H9 (cell line): ENCODE measurements around the gene NSD1. TPM values are rescaled to one million over a fixed set of nuclear protein-coding genes. Genes with fewer than 3 reads are reported as not detected.
A peak's percentile ranks its signal among the peaks of the same experiment; 100 is the strongest.

Experiments used
- DNase-seq: peaks from one replicate; pipeline ENCODE4 v3.0.0-alpha.2; 2017
- H2AFZ ChIP-seq: one replicate; pipeline ENCODE4 v1.6.1; 2013; ENCODE audit warnings: mild to moderate bottlenecking, low read length, control low read depth, moderate library complexity
- H2AK5ac ChIP-seq: 2 replicates; pipeline ENCODE4 v1.6.1; 2013; ENCODE audit warnings: low read length, control low read depth, mixed read lengths; ENCODE audit not compliant: insufficient read length
- H2BK120ac ChIP-seq: one replicate; pipeline ENCODE4 v1.6.1; 2013; ENCODE audit warnings: low read depth, mild to moderate bottlenecking, low read length, control low read depth, inconsistent platforms; ENCODE audit not compliant: poor library complexity, severe bottlenecking
- H2BK12ac ChIP-seq: 2 replicates; pipeline ENCODE4 v1.6.1; 2013; ENCODE audit warnings: low read length, control low read depth, mixed read lengths, low read depth; ENCODE audit not compliant: insufficient read length
- H2BK15ac ChIP-seq: 2 replicates; pipeline ENCODE4 v1.6.1; 2013; ENCODE audit warnings: low read depth, low read length, control low read depth
- H2BK20ac ChIP-seq: one replicate; pipeline ENCODE4 v1.6.1; 2013; ENCODE audit warnings: low read depth, mild to moderate bottlenecking, low read length, control low read depth, inconsistent platforms; ENCODE audit not compliant: poor library complexity, severe bottlenecking
- H2BK5ac ChIP-seq: 2 replicates; pipeline ENCODE4 v1.6.1; 2013; ENCODE audit warnings: low read length, control low read depth, mixed read lengths; ENCODE audit not compliant: insufficient read length
- H3K14ac ChIP-seq: 2 replicates; pipeline ENCODE4 v1.6.1; 2013; ENCODE audit warnings: low read length, control low read depth; ENCODE audit not compliant: insufficient read depth
- H3K18ac ChIP-seq: 2 replicates; pipeline ENCODE4 v1.6.1; 2013; ENCODE audit warnings: low read depth, mild to moderate bottlenecking, mixed read lengths, low read length, control low read depth; ENCODE audit not compliant: insufficient read length
- H3K23ac ChIP-seq: 2 replicates; pipeline ENCODE4 v1.6.1; 2013; ENCODE audit warnings: low read length, control low read depth, mixed read lengths, low read depth; ENCODE audit not compliant: insufficient read length
- H3K23me2 ChIP-seq: 2 replicates; pipeline ENCODE4 v1.6.1; 2013; ENCODE audit warnings: low read depth, mild to moderate bottlenecking, mixed read lengths, low read length, control low read depth; ENCODE audit not compliant: insufficient read length, poor library complexity, severe bottlenecking
- H3K27ac ChIP-seq: 2 replicates; pipeline ENCODE4 v1.5.1; 2013; ENCODE audit warnings: low read length, control low read depth, mixed read lengths, low read depth; ENCODE audit not compliant: insufficient read length
- H3K27me3 ChIP-seq: 2 replicates; pipeline ENCODE4 v1.6.1; 2013; ENCODE audit warnings: low read length, control low read depth, inconsistent platforms; ENCODE audit not compliant: insufficient read depth
- H3K4ac ChIP-seq: 2 replicates; pipeline ENCODE4 v1.6.1; 2013; ENCODE audit warnings: low read depth, mild to moderate bottlenecking, control low read depth, inconsistent platforms, low read length, moderate library complexity
- H3K4me1 ChIP-seq: 2 replicates; pipeline ENCODE4 v1.6.1; 2013; ENCODE audit warnings: low read length, control low read depth, inconsistent platforms; ENCODE audit not compliant: insufficient read depth
- H3K4me2 ChIP-seq: 2 replicates; pipeline ENCODE4 v1.6.1; 2013; ENCODE audit warnings: low read length, control low read depth, mixed read lengths; ENCODE audit not compliant: insufficient read length, insufficient read depth
- H3K56ac ChIP-seq: 2 replicates; pipeline ENCODE4 v1.6.1; 2013; ENCODE audit warnings: low read depth, mild to moderate bottlenecking, mixed read lengths, low read length, control low read depth; ENCODE audit not compliant: insufficient read length
- H3K79me1 ChIP-seq: 2 replicates; pipeline ENCODE4 v1.6.1; 2013; ENCODE audit warnings: low read depth, mild to moderate bottlenecking, moderate library complexity, low read length, control low read depth, inconsistent platforms; ENCODE audit not compliant: insufficient read depth, poor library complexity, severe bottlenecking
- H3K79me2 ChIP-seq: 2 replicates; pipeline ENCODE4 v1.6.1; 2013; ENCODE audit warnings: low read length, control low read depth, inconsistent platforms; ENCODE audit not compliant: insufficient read depth
- H3K9ac ChIP-seq: 2 replicates; pipeline ENCODE4 v1.6.1; 2013; ENCODE audit warnings: low read length, control low read depth, mixed read lengths; ENCODE audit not compliant: insufficient read length; ENCODE audit errors: extremely low read depth
- H3K9me3 ChIP-seq: one replicate; pipeline ENCODE4 v1.6.1; 2013; ENCODE audit warnings: low read depth, low read length, inconsistent platforms; ENCODE audit not compliant: control insufficient read depth
- H3T11ph ChIP-seq: one replicate; pipeline ENCODE4 v1.6.1; 2013; ENCODE audit warnings: mild to moderate bottlenecking, low read length, control low read depth, inconsistent platforms
- H4K20me1 ChIP-seq: one replicate; pipeline ENCODE4 v1.6.1; 2013; ENCODE audit not compliant: control insufficient read depth, insufficient read length, insufficient read depth
- H4K5ac ChIP-seq: 2 replicates; pipeline ENCODE4 v1.6.1; 2013; ENCODE audit warnings: low read depth, mild to moderate bottlenecking, mixed read lengths, low read length, control low read depth; ENCODE audit not compliant: insufficient read length
- H4K8ac ChIP-seq: replicated peaks from 2 replicates; pipeline ENCODE4 v1.6.1; 2013; ENCODE audit warnings: low read length, control low read depth, mixed read lengths, low read depth; ENCODE audit not compliant: insufficient read length
- H4K91ac ChIP-seq: 2 replicates; pipeline ENCODE4 v1.6.1; 2013; ENCODE audit warnings: low read depth, mild to moderate bottlenecking, moderate library complexity, mixed read lengths, low read length, control low read depth; ENCODE audit not compliant: insufficient read length
- H3K27ac Mint-ChIP-seq, 3 experiments: 2 replicates in 2 of 3; 3 replicates in 1 of 3; pipeline ENCODE4 v1.8.0; 2020 to 2021; ENCODE audit warnings: mixed read lengths in 3 of 3, mild to moderate bottlenecking in 1 of 3, moderate library complexity in 1 of 3
- H3K27me3 Mint-ChIP-seq: 2 replicates; pipeline ENCODE4 v1.8.0; 2021; ENCODE audit warnings: low read depth, mild to moderate bottlenecking, moderate library complexity, mixed read lengths
- H3K36me3 Mint-ChIP-seq, 3 experiments: 2 replicates in 2 of 3; 3 replicates in 1 of 3; pipeline ENCODE4 v1.8.0; 2020 to 2021; ENCODE audit warnings: low read depth in 3 of 3, mixed read lengths in 3 of 3; ENCODE audit not compliant: insufficient read depth in 1 of 3
- H3K4me1 Mint-ChIP-seq, 2 experiments: 2 replicates each; pipeline ENCODE4 v1.8.0; 2020; ENCODE audit warnings: mixed read lengths in 2 of 2
- H3K4me3 Mint-ChIP-seq, 2 experiments: 2 replicates in 1 of 2; 3 replicates in 1 of 2; pipeline ENCODE4 v1.8.0; 2020 to 2021; ENCODE audit warnings: mild to moderate bottlenecking in 2 of 2, mixed read lengths in 2 of 2, moderate library complexity in 1 of 2
- H3K9me3 Mint-ChIP-seq, 2 experiments: 2 replicates in 1 of 2; 3 replicates in 1 of 2; pipeline ENCODE4 v1.8.0; 2020; ENCODE audit warnings: mild to moderate bottlenecking in 2 of 2, mixed read lengths in 2 of 2, moderate library complexity in 1 of 2
- WGBS: extraction: QIAGEN DNeasy Blood & Tissue Kit; methylation state at CpG from one replicate; pipeline ENCODE4 v1.1.7; 2013; ENCODE audit warnings: missing lambda C conversion rate, low lambda C conversion rate, mixed read lengths; ENCODE audit not compliant: insufficient read length; ENCODE audit errors: extremely low coverage; 5-methylcytosine and 5-hydroxymethylcytosine counted together
- total RNA-seq: library from RNA; stranded (reverse); gene quantifications from 2 replicates; pipeline ENCODE4 v1.2.1, GENCODE V29; 2021
- TF ChIP-seq, protein P1 (sequence below): fragments of 200-600 bp; sonication (generic); conservative IDR thresholded peaks from 3 replicates; pipeline ENCODE4 v1.8.0; 2021; ENCODE audit warnings: antibody characterized with exemption, mild to moderate bottlenecking

NSD1 gene
- total RNA-seq, 1 experiment from 2014 or later: 213 TPM

DNA sequence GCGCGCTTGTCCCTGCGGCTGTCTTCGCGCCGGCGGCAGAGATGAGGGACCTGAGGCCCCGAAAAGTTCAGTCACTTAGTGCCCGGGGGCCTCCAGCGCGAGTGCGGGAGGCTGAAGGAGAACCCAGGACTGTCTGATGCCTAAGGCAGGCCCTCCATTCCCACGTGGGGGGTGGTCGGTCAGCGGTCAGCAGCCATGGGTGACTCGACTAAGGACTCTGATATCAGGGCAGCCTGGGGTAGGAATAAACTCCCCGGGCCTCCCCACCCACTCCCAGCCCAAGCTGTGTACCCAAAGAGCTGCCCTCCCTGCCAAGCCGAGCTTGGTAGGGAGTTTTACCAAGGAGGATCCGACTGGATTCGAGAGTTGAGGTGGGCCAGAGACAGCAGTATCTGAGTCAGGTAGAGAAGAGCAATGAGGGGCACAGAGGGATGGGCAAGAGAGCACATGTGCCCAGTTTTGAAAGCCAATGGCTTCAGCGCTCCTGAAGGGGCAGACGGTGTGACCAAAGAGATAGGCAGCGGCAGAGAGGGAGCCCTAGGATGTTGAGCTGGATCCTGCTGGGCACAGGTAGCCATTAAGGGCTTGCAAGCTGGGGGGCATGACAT, 46.1 kb upstream of the NSD1 start:
- TF ChIP-seq, protein P1, sequence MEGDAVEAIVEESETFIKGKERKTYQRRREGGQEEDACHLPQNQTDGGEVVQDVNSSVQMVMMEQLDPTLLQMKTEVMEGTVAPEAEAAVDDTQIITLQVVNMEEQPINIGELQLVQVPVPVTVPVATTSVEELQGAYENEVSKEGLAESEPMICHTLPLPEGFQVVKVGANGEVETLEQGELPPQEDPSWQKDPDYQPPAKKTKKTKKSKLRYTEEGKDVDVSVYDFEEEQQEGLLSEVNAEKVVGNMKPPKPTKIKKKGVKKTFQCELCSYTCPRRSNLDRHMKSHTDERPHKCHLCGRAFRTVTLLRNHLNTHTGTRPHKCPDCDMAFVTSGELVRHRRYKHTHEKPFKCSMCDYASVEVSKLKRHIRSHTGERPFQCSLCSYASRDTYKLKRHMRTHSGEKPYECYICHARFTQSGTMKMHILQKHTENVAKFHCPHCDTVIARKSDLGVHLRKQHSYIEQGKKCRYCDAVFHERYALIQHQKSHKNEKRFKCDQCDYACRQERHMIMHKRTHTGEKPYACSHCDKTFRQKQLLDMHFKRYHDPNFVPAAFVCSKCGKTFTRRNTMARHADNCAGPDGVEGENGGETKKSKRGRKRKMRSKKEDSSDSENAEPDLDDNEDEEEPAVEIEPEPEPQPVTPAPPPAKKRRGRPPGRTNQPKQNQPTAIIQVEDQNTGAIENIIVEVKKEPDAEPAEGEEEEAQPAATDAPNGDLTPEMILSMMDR: no peak
- Histone ChIP-seq H4K20me1 (no peaks in the 10 kb centered on the region), H3T11ph (no peak overlapping the region), H3K9me3 (no peaks in the 10 kb centered on the region), H4K8ac (no peak overlapping the region), H2BK12ac (no peak overlapping the region), H3K56ac (no peak overlapping the region), H3K4me2 (peak overlapping the region; percentile 52), H3K79me1 (no peaks in the 10 kb centered on the region), H3K9ac (peak overlapping the region; percentile 3), H3K23me2 (no peaks in the 10 kb centered on the region), H3K23ac (no peak overlapping the region), H3K4me1 (peaks cover 8% of the 10 kb centered on the region), H3K79me2 (peaks cover 4% of the 10 kb centered on the region; the same call in 1 of the 2 replicates), H3K14ac (0 out of 2 replicates have a peak overlapping the region, but pooled peaks have one; percentile 16), H2BK20ac (no peak overlapping the region), H2BK120ac (no peak overlapping the region), H3K27ac (no peak overlapping the region), H3K18ac (no peak overlapping the region), H4K5ac (no peak overlapping the region), H2AFZ (no peak overlapping the region), H3K27me3 (no peaks in the 10 kb centered on the region), H2BK15ac (no peak overlapping the region), H3K4ac (no peak overlapping the region), H2AK5ac (no peak overlapping the region), H2BK5ac (no peak overlapping the region), H4K91ac (no peak overlapping the region)
- Mint-ChIP-seq H3K4me1 (peaks cover 27 to 31% of the 10 kb centered on the region in 2 experiments), H3K36me3 (peaks cover 24 to 26% (median 25%) of the 10 kb centered on the region in 3 experiments; a peak in 6 of 7 replicates), H3K4me3 (peak overlapping the region; percentile 55 to 84), H3K9me3 (no peaks in the 10 kb centered on the region; a peak in 1 of 5 replicates), H3K27me3 (no peaks in the 10 kb centered on the region; the same call in 1 of the 2 replicates), H3K27ac (peak overlapping the region in 1 of 3 experiments; percentile 29; a peak in 2 of 7 replicates)
- no CpG with 5 or more reads among the region's 23 CpGs for WGBS
- DNase-seq: peak; percentile 34
